Prostate gland (tissue), 2 donors: Measurements from ENCODE around the gene FOXP1.

Source experiments
- CTCF ChIP-seq, 4 experiments: fragments of 200-600 bp in 2 of 4; fragments of 450-650 bp in 2 of 4; sonication (generic) in 2 of 4; IDR thresholded peaks; 1 replicate in 3 of 4; 2 replicates in 1 of 4; pipeline ENCODE4 v1.5.1; 2016 to 2019; ENCODE audit warnings: antibody characterized with exemption in 4 of 4, mild to moderate bottlenecking in 2 of 4, moderate library complexity in 2 of 4
- POLR2A ChIP-seq: fragments of 450-650 bp; IDR thresholded peaks from one replicate; pipeline ENCODE4 v1.6.1; 2016; ENCODE audit warnings: antibody characterized with exemption, mild to moderate bottlenecking

- TF ChIP-seq POLR2A (no peak), CTCF (IDR thresholded peaks at IDR 0.05) (no peak)
Measured at GRCh38 chr3:71104976-71105375, 478.6 kb downstream of the FOXP1 start.
